CD14-positive monocyte (primary cell): ENCODE measurements around the gene PTPRE. TPM values are rescaled to one million over a fixed set of nuclear protein-coding genes. Genes with fewer than 3 reads are reported as not detected.

Source experiments
- DNase-seq, 3 donors: peaks; one replicate each; pipeline ENCODE4 v3.0.0-alpha.2; 2011 to 2022
- H2AFZ ChIP-seq: 2 replicates; pipeline ENCODE4 v1.6.0; 2012; ENCODE audit warnings: mild to moderate bottlenecking, low read depth, low read length, inconsistent platforms; ENCODE audit not compliant: insufficient read depth, poor library complexity, severe bottlenecking
- H3K27ac ChIP-seq, 2 donors: 1 replicate in 1 of 2; 2 replicates in 1 of 2; pipeline ENCODE4 v1.5.1; 2012 to 2013; ENCODE audit warnings: low read length in 2 of 2, control low read depth in 1 of 2, inconsistent platforms in 1 of 2, low read depth in 1 of 2, mild to moderate bottlenecking in 1 of 2
- H3K27me3 ChIP-seq, 2 donors: one replicate each; pipeline versions ENCODE4 v1.6.0 to v1.6.1; 2011 to 2013; ENCODE audit warnings: low read length in 2 of 2; ENCODE audit not compliant: control insufficient read depth in 2 of 2, insufficient read depth in 2 of 2
- H3K36me3 ChIP-seq, 2 donors: replicated peaks in 1 of 2; 1 replicate in 1 of 2; 2 replicates in 1 of 2; pipeline versions ENCODE4 v1.5.1 to v1.6.1; 2012 to 2013; ENCODE audit warnings: low read length in 2 of 2, control low read depth in 1 of 2, inconsistent platforms in 1 of 2, mild to moderate bottlenecking in 1 of 2; ENCODE audit not compliant: insufficient read depth in 2 of 2, control insufficient read depth in 1 of 2
- H3K4me1 ChIP-seq, 2 donors: 1 replicate in 1 of 2; 2 replicates in 1 of 2; pipeline versions ENCODE4 v1.5.1 to v1.6.1; 2012 to 2013; ENCODE audit warnings: low read length in 2 of 2, control low read depth in 1 of 2, inconsistent platforms in 1 of 2, mild to moderate bottlenecking in 1 of 2, moderate library complexity in 1 of 2; ENCODE audit not compliant: insufficient read depth in 2 of 2, control insufficient read depth in 1 of 2
- H3K4me2 ChIP-seq: replicated peaks from 2 replicates; pipeline ENCODE3; 2012; ENCODE audit warnings: low read length, moderate library complexity, mild to moderate bottlenecking; ENCODE audit not compliant: poor library complexity, severe bottlenecking; ENCODE audit errors: extremely low read depth
- H3K4me3 ChIP-seq, 3 experiments: fragments of 200-600 bp in 1 of 3; sonication (generic) in 1 of 3; replicated peaks in 1 of 3; 1 replicate in 2 of 3; 2 replicates in 1 of 3; pipeline ENCODE4 v1.5.1; 2011 to 2013; ENCODE audit warnings: low read length in 3 of 3, mild to moderate bottlenecking in 3 of 3, control low read depth in 2 of 3, low read depth in 2 of 3, inconsistent platforms in 1 of 3, moderate library complexity in 1 of 3
- H3K79me2 ChIP-seq: 2 replicates; pipeline ENCODE4 v1.6.0; 2012; ENCODE audit warnings: mild to moderate bottlenecking, control low read depth, inconsistent platforms, low read length, moderate library complexity; ENCODE audit not compliant: insufficient read depth
- H3K9ac ChIP-seq: 2 replicates; pipeline ENCODE4 v1.6.0; 2017; ENCODE audit warnings: low read length, mild to moderate bottlenecking; ENCODE audit not compliant: insufficient read depth, poor library complexity, severe bottlenecking
- H3K9me3 ChIP-seq, 2 donors: replicated peaks in 1 of 2; 1 replicate in 1 of 2; 2 replicates in 1 of 2; pipeline versions ENCODE4 v1.5.1 to v1.6.1; 2012 to 2013; ENCODE audit warnings: low read length in 2 of 2, control low read depth in 1 of 2; ENCODE audit not compliant: control insufficient read depth in 1 of 2, insufficient read depth in 1 of 2
- H4K20me1 ChIP-seq: 2 replicates; pipeline ENCODE4 v1.6.0; 2012; ENCODE audit warnings: mild to moderate bottlenecking, low read length, control low read depth, moderate library complexity; ENCODE audit not compliant: insufficient read depth
- H3K27ac Mint-ChIP-seq, 7 donors: one replicate each; pipeline ENCODE4 v1.8.0; 2020; ENCODE audit warnings: mild to moderate bottlenecking in 7 of 7, mixed read lengths in 7 of 7, moderate library complexity in 6 of 7, inconsistent platforms in 2 of 7
- H3K27me3 Mint-ChIP-seq, 3 donors: one replicate each; pipeline ENCODE4 v1.8.0; 2021 to 2022; ENCODE audit warnings: low read depth in 3 of 3, mild to moderate bottlenecking in 3 of 3, mixed read lengths in 3 of 3, moderate library complexity in 3 of 3, inconsistent platforms in 1 of 3
- H3K36me3 Mint-ChIP-seq, 2 donors: one replicate each; pipeline ENCODE4 v1.8.0; 2020; ENCODE audit warnings: mixed read lengths in 2 of 2, inconsistent platforms in 1 of 2, mild to moderate bottlenecking in 1 of 2
- H3K4me1 Mint-ChIP-seq: one replicate; pipeline ENCODE4 v1.8.0; 2020; ENCODE audit warnings: mild to moderate bottlenecking, mixed read lengths
- H3K4me3 Mint-ChIP-seq, 2 donors: one replicate each; pipeline ENCODE4 v1.8.0; 2020; ENCODE audit warnings: mild to moderate bottlenecking in 2 of 2, mixed read lengths in 2 of 2, moderate library complexity in 1 of 2
- H3K9me3 Mint-ChIP-seq, 7 donors: one replicate each; pipeline ENCODE4 v1.8.0; 2020 to 2022; ENCODE audit warnings: mixed read lengths in 7 of 7, mild to moderate bottlenecking in 6 of 7, moderate library complexity in 6 of 7, inconsistent platforms in 2 of 7
- CTCF ChIP-seq: fragments of 200-600 bp; IDR thresholded peaks from one replicate; pipeline ENCODE4 v1.8.0; 2022; ENCODE audit warnings: antibody characterized with exemption, mild to moderate bottlenecking
- WGBS: methylation state at CpG from one replicate; pipeline ENCODE4 v1.1.5; 2013; ENCODE audit warnings: missing lambda C conversion rate; ENCODE audit not compliant: insufficient coverage; 5-methylcytosine and 5-hydroxymethylcytosine counted together
- intact Hi-C, 2 donors: fragments of 100-400 bp; cut with micrococcal nuclease; formaldehyde crosslinking; loops; one replicate each; pipeline versions ENCODE4 v1.15.0 to v1.15.1; 2023
- polyA plus RNA-seq, 3 donors: library from polyadenylated mRNA; depleted of rRNA in 1 of 3; unstranded in 2 of 3; stranded (reverse) in 1 of 3; fragments of 300-500 nt in 2 of 3; fragments of >200 nt in 1 of 3; fragmentation: Illumina TruSeq in 2 of 3; gene quantifications; 1 replicate in 2 of 3; 2 replicates in 1 of 3; pipeline ENCODE4 v1.2.3, GENCODE V29; 2012 to 2021

Gene PTPRE
- polyA plus RNA-seq, 3 donors: 95.2 to 271 (median 125) TPM

- Histone ChIP-seq H3K4me1 (peaks cover 48 to 55% of the 10 kb centered on the region in 2 donors), H3K4me3 (no peak overlapping the region), H3K27ac (no peak overlapping the region), H3K79me2 (no peaks in the 10 kb centered on the region), H2AFZ (no peak overlapping the region), H3K27me3 (no peaks in the 10 kb centered on the region), H3K36me3 (peaks cover 0 to 10% of the 10 kb centered on the region in 2 donors), H3K9me3 (no peaks in the 10 kb centered on the region), H3K9ac (no peak overlapping the region), H4K20me1 (peaks cover 83% of the 10 kb centered on the region), H3K4me2 (no peak overlapping the region)
- Mint-ChIP-seq H3K36me3 (peaks cover 13 to 20% of the 10 kb centered on the region in 2 donors), H3K4me1 (peaks cover 58% of the 10 kb centered on the region), H3K27me3 (peaks cover 0 to 3% (median 0%) of the 10 kb centered on the region in 3 donors), H3K4me3 (no peak overlapping the region), H3K9me3 (no peaks in the 10 kb centered on the region), H3K27ac (no peak overlapping the region)
- intact Hi-C loops: loop anchor here in 1 of 2 donors (5.0 kb wide), 2 partner anchors 70 to 85 kb away; partner anchors contain the start of gene PTPRE
- no peak for TF ChIP-seq CTCF
- WGBS: 77% methylated on average over 6 of the region's 8 CpGs
- DNase-seq: no peak
These were observed 85.5 kb downstream of the PTPRE start for GRCh38 chr10:127992376-127992775.

DNA sequence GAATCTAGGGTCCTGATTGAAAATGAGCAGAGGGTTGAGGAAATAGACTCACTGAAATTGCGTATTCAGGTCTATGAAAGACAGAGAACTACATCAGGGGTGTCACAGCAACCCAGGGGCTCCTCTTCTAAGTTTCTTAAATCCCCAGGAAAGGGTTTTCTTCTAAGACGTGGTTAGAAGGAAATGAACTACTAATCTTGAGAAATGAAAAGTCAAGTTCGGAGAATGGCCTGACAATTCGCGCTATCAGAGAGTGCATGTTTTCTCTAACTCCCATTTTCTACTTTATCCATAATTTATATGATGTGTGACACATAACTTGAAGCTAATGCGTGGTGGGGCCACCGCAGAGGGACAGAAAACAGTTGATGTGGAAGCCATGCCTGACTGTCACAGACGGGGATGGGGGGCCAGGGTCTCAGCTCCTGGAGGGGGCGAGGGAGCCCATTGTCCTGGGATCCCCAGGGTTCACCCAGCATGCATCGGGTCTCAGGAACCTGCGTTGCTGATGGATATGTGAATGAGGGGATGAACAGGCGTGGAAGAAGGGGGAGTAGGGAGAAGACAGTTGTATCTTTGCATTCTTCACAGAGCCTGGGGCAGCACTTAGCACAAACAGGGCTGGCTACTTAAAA, 86.3 kb downstream of the PTPRE start:
- no peak overlapping the region for H3K4me3 Mint-ChIP-seq

More for the DNA sequence above, 86.3 kb downstream of the PTPRE start:
- Histone ChIP-seq H4K20me1 (peaks cover 83% of the 10 kb centered on the region), H2AFZ (no peak overlapping the region), H3K79me2 (no peaks in the 10 kb centered on the region), H3K4me3 (no peak overlapping the region), H3K36me3 (peaks cover 0 to 10% of the 10 kb centered on the region in 2 donors), H3K4me1 (peaks cover 49 to 56% of the 10 kb centered on the region in 2 donors), H3K9me3 (no peaks in the 10 kb centered on the region), H3K9ac (no peak overlapping the region), H3K4me2 (no peak overlapping the region), H3K27me3 (no peaks in the 10 kb centered on the region), H3K27ac (no peak overlapping the region)
- Mint-ChIP-seq H3K9me3 (no peaks in the 10 kb centered on the region), H3K27me3 (peaks cover 0 to 3% (median 0%) of the 10 kb centered on the region in 3 donors), H3K36me3 (peaks cover 13 to 20% of the 10 kb centered on the region in 2 donors), H3K4me1 (peaks cover 60% of the 10 kb centered on the region), H3K27ac (no peak overlapping the region)
- DNase-seq: no peak
- TF ChIP-seq CTCF: no peak
- 93% methylated on average over 6 of the region's 12 CpGs for WGBS
- intact Hi-C loops: loop anchor here in 1 of 2 donors (5.0 kb wide), 2 partner anchors 71 to 86 kb away; partner anchors contain the start of gene PTPRE
